K562 (cell line): ENCODE measurements around the gene BCKDHB. TPM values are rescaled to one million over a fixed set of nuclear protein-coding genes. Genes with fewer than 3 reads are reported as not detected.

Source experiments
- ATAC-seq: fragments of 200-7000 bp; cut with Tn5 transposase; 3 replicates; pipeline ENCODE4 v1.9.1; 2020; ENCODE audit warnings: moderate library complexity
- BruUV-seq: library from RNA; stranded (reverse); fragments of 400-500 nt; replicated peaks from 2 replicates; lab custom pipeline; 2021; lab: Mats Ljungman, UMichigan
- CTCF ChIA-PET: fragments of 300-600 bp; formaldehyde crosslinking; extraction: SDS; loops from one replicate; lab custom pipeline; 2021; ENCODE audit warnings: low intra/inter-chr PET ratio; lab: Yijun Ruan, JAX
- POLR2A ChIA-PET: fragments of 300-600, 350-650 bp; sonication (Branson Sonifier 250); formaldehyde crosslinking; extraction: SDS; loops from one replicate; lab custom pipeline; 2021; ENCODE audit warnings: antibody characterized with exemption, inconsistent platforms; lab: Yijun Ruan, JAX
- DNase-seq, 4 experiments: peaks; one replicate each; pipeline versions ENCODE4 v3.0.0 to v3.0.0-alpha.2; 2011 to 2018; ENCODE audit warnings: low spot score in 3 of 4, mixed read lengths in 3 of 4; ENCODE audit errors: extremely low read depth in 1 of 4
- FAIRE-seq: peaks from 2 replicates; lab custom pipeline; 2011; peaks lifted over from hg19 to GRCh38; lab: Jason Lieb, UNC
- H2AFZ ChIP-seq: 2 replicates; pipeline ENCODE4 v1.6.0; 2011; ENCODE audit warnings: low read depth, low read length, control low read depth, inconsistent platforms
- H3K27ac ChIP-seq: fragments of 200-600 bp; 3 replicates; pipeline ENCODE4 v1.8.0; 2011; ENCODE audit warnings: low read depth, mild to moderate bottlenecking, control low read depth, inconsistent platforms, low read length, moderate library complexity, mixed read lengths; ENCODE audit errors: extremely low read depth
- H3K27me3 ChIP-seq, 2 experiments: fragments of 300-600 bp in 1 of 2; 2 replicates in 1 of 2; 3 replicates in 1 of 2; pipeline versions ENCODE4 v1.6.0 to v1.8.0; 2011; ENCODE audit warnings: inconsistent platforms in 2 of 2, low read length in 2 of 2, mild to moderate bottlenecking in 1 of 2, mixed read lengths in 1 of 2, moderate library complexity in 1 of 2; ENCODE audit not compliant: control insufficient read depth in 2 of 2, insufficient read depth in 2 of 2
- H3K36me3 ChIP-seq: fragments of 300-600 bp; 3 replicates; pipeline ENCODE4 v1.8.0; 2011; ENCODE audit warnings: mild to moderate bottlenecking, low read length, inconsistent platforms; ENCODE audit not compliant: control insufficient read depth, insufficient read depth
- H3K4me1 ChIP-seq, 2 experiments: fragments of 200-600 bp in 1 of 2; replicated peaks in 1 of 2; 2 replicates in 1 of 2; 3 replicates in 1 of 2; pipeline versions ENCODE4 v1.5.1 to v1.8.0; 2011; ENCODE audit warnings: inconsistent platforms in 2 of 2, low read length in 2 of 2, mild to moderate bottlenecking in 1 of 2, mixed read lengths in 1 of 2, moderate library complexity in 1 of 2; ENCODE audit not compliant: control insufficient read depth in 2 of 2, insufficient read depth in 2 of 2
- H3K4me2 ChIP-seq: 2 replicates; pipeline ENCODE4 v1.6.1; 2011; ENCODE audit warnings: low read length, control low read depth, inconsistent platforms, mixed read lengths; ENCODE audit not compliant: insufficient read depth
- H3K4me3 ChIP-seq: fragments of 200-600 bp; sonication (generic), shearing (Covaris generic); 2 replicates; pipeline ENCODE4 v1.5.1; 2016; ENCODE audit warnings: control low read depth, inconsistent platforms
- H3K79me2 ChIP-seq: fragments of 200-600 bp; 3 replicates; pipeline ENCODE4 v1.8.0; 2011; ENCODE audit warnings: low read length, inconsistent platforms; ENCODE audit not compliant: control insufficient read depth, insufficient read depth
- H3K9ac ChIP-seq, 2 experiments: 2 replicates each; pipeline versions ENCODE4 v1.6.0 to v1.6.1; 2011; ENCODE audit warnings: low read depth in 2 of 2, low read length in 2 of 2, control low read depth in 1 of 2, inconsistent platforms in 1 of 2, mild to moderate bottlenecking in 1 of 2, mixed read lengths in 1 of 2; ENCODE audit not compliant: insufficient read depth in 1 of 2
- H3K9me1 ChIP-seq: one replicate; pipeline ENCODE4 v1.6.0; 2011; ENCODE audit warnings: inconsistent platforms, mild to moderate bottlenecking, low read length, moderate library complexity; ENCODE audit not compliant: control insufficient read depth, insufficient read depth
- H3K9me3 ChIP-seq: replicated peaks from 2 replicates; pipeline ENCODE4 v1.5.1; 2011; ENCODE audit warnings: low read depth, low read length, inconsistent platforms; ENCODE audit not compliant: control insufficient read depth, insufficient read depth
- H4K20me1 ChIP-seq: replicated peaks from 2 replicates; pipeline ENCODE4 v1.6.1; 2011; ENCODE audit warnings: low read length, inconsistent platforms, mixed read lengths; ENCODE audit not compliant: control insufficient read depth, insufficient read depth
- EHMT2 ChIP-seq: fragments of 450-650 bp; IDR thresholded peaks from 2 replicates; pipeline ENCODE4 v1.6.1; 2018; ENCODE audit warnings: antibody characterized with exemption
- ELF1 ChIP-seq: fragments of 200-800 bp; sonication (Bioruptor generic); IDR thresholded peaks from 2 replicates; pipeline ENCODE4 v1.6.1; 2016; ENCODE audit warnings: missing genetic modification characterization, missing compliant biosample characterization
- ELF2 ChIP-seq: fragments of 250-450 bp; sonication (Bioruptor Pico); IDR thresholded peaks from 2 replicates; pipeline ENCODE4 v1.5.0; 2021; ENCODE audit warnings: mild to moderate bottlenecking
- EZH2 ChIP-seq: IDR thresholded peaks from 2 replicates; pipeline ENCODE4 v1.6.1; 2012; ENCODE audit warnings: low read depth, mild to moderate bottlenecking, inconsistent platforms, low read length, borderline replicate concordance
- SLC30A9 ChIP-seq: fragments of 250-450 bp; sonication (Bioruptor Pico); IDR thresholded peaks from 2 replicates; pipeline ENCODE4 v1.8.0; 2022; ENCODE audit warnings: mild to moderate bottlenecking, moderate library complexity
- SMARCC2 ChIP-seq: fragments of 450-650 bp; IDR thresholded peaks from 2 replicates; pipeline ENCODE4 v1.6.1; 2017; ENCODE audit warnings: antibody characterized with exemption, moderate library complexity, mild to moderate bottlenecking, low read depth
- STAT5B ChIP-seq: fragments of 250-450 bp; sonication (Bioruptor Pico); IDR thresholded peaks from 2 replicates; pipeline ENCODE4 v1.8.0; 2021; ENCODE audit warnings: mild to moderate bottlenecking, inconsistent platforms
- TEAD1 ChIP-seq, 2 experiments: fragments of 450-650 bp in 1 of 2; sonication (generic) in 1 of 2; formaldehyde crosslinking; IDR thresholded peaks; 2 replicates each; pipeline versions ENCODE4 v1.4.0 to v1.8.0; 2020 to 2022; ENCODE audit warnings: mild to moderate bottlenecking in 2 of 2, missing genetic modification reagents in 1 of 2
- TEAD2 ChIP-seq: fragments of 450-650 bp; IDR thresholded peaks from 2 replicates; pipeline ENCODE4 v1.6.1; 2016; ENCODE audit warnings: missing genetic modification characterization, control low read depth, missing compliant biosample characterization
- ZBED1 ChIP-seq: IDR thresholded peaks from 2 replicates; pipeline ENCODE4 v1.6.1; 2014
- ZNF133 ChIP-seq: fragments of 250-450 bp; sonication (Bioruptor Pico); IDR thresholded peaks from 2 replicates; pipeline ENCODE4 v1.4.0; 2020; ENCODE audit warnings: mild to moderate bottlenecking
- WGBS: fragments of 100-300 bp; shearing (Covaris generic); methylation state at CpG from one replicate; pipeline ENCODE4 v1.1.6; 2016; ENCODE audit warnings: low coverage, mixed read lengths; ENCODE audit not compliant: insufficient coverage; ENCODE audit errors: missing lambda C conversion rate; 5-methylcytosine and 5-hydroxymethylcytosine counted together
- in situ Hi-C: fragments of 300-500 bp; cut with MboI; formaldehyde crosslinking; loops from 4 replicates; pipeline ENCODE4 v1.15.0; 2018; ENCODE audit warnings: inconsistent platforms, mixed read lengths
- intact Hi-C: fragments of 100-400 bp; cut with micrococcal nuclease; formaldehyde crosslinking; loops from 2 replicates; pipeline ENCODE4 v1.14.2; 2022
- polyA plus RNA-seq, 8 experiments: library from polyadenylated mRNA; depleted of rRNA in 4 of 8; stranded (reverse) in 5 of 8; unstranded in 3 of 8; fragments of >200 nt; fragmentation: Nextera tagmentation in 2 of 8; fragmentation: Illumina TruSeq in 1 of 8; extraction: Ambion mirVana in 2 of 8; extraction: Trizol in 1 of 8; gene quantifications; 2 replicates each; pipeline versions ENCODE4 v1.2.1 to v1.2.3, GENCODE V29; 2011 to 2014; ENCODE audit warnings: inconsistent platforms in 1 of 8, missing spikeins in 1 of 8
- total RNA-seq, 7 experiments: library from RNA; depleted of rRNA in 6 of 7; stranded (reverse); fragments of >200 nt in 6 of 7; fragmentation: Illumina TruSeq in 2 of 7; extraction: Trizol in 2 of 7; gene quantifications; 2 replicates each; pipeline versions ENCODE4 v1.2.1 to v1.2.3, GENCODE V29; 2011 to 2021; ENCODE audit warnings: low replicate concordance in 1 of 7
- TF ChIP-seq, protein P1 (sequence below): fragments of 250-450 bp; sonication (Bioruptor Pico); IDR thresholded peaks from 2 replicates; pipeline ENCODE4 v1.5.0; 2020; ENCODE audit warnings: mild to moderate bottlenecking
- TF ChIP-seq, protein P2 (sequence below): fragments of 450-650 bp; IDR thresholded peaks from 2 replicates; pipeline ENCODE4 v1.6.1; 2017; ENCODE audit warnings: mild to moderate bottlenecking, moderate library complexity

Gene BCKDHB
- total and polyA plus RNA-seq, 9 of the 15 experiments (the other 6 are each of a cell fraction or from before 2014, with no cell fraction given) = 4.1 to 23.7 (median 7.5) TPM

- TF ChIP-seq, protein P1, sequence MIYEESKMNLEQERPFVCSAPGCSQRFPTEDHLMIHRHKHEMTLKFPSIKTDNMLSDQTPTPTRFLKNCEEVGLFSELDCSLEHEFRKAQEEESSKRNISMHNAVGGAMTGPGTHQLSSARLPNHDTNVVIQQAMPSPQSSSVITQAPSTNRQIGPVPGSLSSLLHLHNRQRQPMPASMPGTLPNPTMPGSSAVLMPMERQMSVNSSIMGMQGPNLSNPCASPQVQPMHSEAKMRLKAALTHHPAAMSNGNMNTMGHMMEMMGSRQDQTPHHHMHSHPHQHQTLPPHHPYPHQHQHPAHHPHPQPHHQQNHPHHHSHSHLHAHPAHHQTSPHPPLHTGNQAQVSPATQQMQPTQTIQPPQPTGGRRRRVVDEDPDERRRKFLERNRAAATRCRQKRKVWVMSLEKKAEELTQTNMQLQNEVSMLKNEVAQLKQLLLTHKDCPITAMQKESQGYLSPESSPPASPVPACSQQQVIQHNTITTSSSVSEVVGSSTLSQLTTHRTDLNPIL = no peak
- TF ChIP-seq, all 486 proteins: peak for 0
Measured at GRCh38 chr6:80126657-80127345, 20.3 kb downstream of the BCKDHB start (continued).

DNA sequence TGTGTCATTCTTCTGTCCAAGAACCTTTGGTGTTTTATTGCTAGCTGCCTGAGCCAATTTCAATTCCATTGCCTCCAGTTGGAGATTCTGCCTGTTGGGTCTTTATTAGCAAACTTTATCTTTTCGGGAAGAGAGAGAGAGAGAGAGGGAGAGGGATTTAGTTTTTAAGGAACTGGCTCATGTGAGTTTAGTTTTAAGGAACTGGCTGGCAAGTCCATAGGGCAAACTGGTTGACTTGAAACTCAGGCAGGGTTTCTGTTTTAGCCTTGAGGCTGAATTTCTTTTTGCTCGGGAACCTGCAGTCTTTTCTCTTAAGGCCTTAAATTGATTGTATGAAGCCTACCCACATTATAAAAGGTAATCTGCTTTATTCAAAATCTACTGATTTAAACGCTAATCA, 23.0 kb downstream of the BCKDHB start:
- Histone ChIP-seq H3K36me3 (no peaks in the 10 kb centered on the region), H3K27me3 (no peaks in the 10 kb centered on the region), H3K79me2 (no peaks in the 10 kb centered on the region), H3K27ac (no peak overlapping the region), H3K4me1 (peaks cover 0 to 4% of the 10 kb centered on the region in 2 experiments; a peak in 1 of 5 replicates), H2AFZ (no peak overlapping the region), H4K20me1 (no peaks in the 10 kb centered on the region), H3K9me1 (no peaks in the 10 kb centered on the region), H3K4me3 (no peak overlapping the region), H3K9ac (no peak overlapping the region), H3K4me2 (no peak overlapping the region), H3K9me3 (no peaks in the 10 kb centered on the region)
- no peak for ATAC-seq
- in situ Hi-C loops (no loop called here), intact Hi-C loops (no loop called here)
- no peak for FAIRE-seq
- ChIA-PET CTCF (no interaction called here), POLR2A (no interaction called here)
- 46% methylated on average over 3 of the region's 3 CpGs for whole genome bisulfite sequencing
- no peak for DNase-seq
- no TSS peak for BruUV-seq
- TF ChIP-seq EHMT2 (no peak), ZNF133 (CRISPR knock-in tag) (no peak), TEAD2 (tag) (no peak), SMARCC2 (no peak), TEAD1 (CRISPR knock-in tag; IDR thresholded peaks at IDR 0.05) (no peak), ELF1 (no peak), STAT5B (CRISPR knock-in tag) (no peak), SLC30A9 (CRISPR knock-in tag) (no peak), EZH2 (no peak), ZBED1 (no peak), ELF2 (CRISPR knock-in tag) (no peak)
- TF ChIP-seq, protein P2, sequence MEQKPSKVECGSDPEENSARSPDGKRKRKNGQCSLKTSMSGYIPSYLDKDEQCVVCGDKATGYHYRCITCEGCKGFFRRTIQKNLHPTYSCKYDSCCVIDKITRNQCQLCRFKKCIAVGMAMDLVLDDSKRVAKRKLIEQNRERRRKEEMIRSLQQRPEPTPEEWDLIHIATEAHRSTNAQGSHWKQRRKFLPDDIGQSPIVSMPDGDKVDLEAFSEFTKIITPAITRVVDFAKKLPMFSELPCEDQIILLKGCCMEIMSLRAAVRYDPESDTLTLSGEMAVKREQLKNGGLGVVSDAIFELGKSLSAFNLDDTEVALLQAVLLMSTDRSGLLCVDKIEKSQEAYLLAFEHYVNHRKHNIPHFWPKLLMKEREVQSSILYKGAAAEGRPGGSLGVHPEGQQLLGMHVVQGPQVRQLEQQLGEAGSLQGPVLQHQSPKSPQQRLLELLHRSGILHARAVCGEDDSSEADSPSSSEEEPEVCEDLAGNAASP = no peak
